ENCODE measurements around the gene PPM1E.

DNA sequence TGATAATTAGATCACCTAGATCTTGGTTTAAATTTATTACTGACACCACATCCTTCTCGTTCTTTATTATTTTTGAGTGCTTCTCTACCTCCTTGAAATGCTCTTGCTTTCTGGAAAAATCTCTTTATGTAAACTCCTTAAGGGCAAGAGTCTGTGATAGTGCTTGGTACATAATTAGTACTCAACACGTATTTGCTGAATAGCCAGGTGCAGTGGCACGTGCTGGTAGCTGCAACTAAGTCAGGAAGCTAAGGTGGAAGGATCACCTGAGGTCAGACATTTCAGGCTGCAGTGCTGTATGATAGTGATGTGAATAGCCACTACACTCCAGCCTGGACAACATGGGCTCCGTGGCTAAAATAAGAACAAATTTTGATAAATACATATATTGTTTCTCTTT is 63.0 kb downstream of the PPM1E start:
- TF ChIP-seq POLR2A (IDR thresholded peaks at IDR 0.05) (no peak), EP300 (IDR thresholded peaks at IDR 0.05; ENCODE audit: low read depth) (no peak), POLR2AphosphoS5 (IDR thresholded peaks at IDR 0.05) (no peak)
- TF ChIP-seq, protein P1, sequence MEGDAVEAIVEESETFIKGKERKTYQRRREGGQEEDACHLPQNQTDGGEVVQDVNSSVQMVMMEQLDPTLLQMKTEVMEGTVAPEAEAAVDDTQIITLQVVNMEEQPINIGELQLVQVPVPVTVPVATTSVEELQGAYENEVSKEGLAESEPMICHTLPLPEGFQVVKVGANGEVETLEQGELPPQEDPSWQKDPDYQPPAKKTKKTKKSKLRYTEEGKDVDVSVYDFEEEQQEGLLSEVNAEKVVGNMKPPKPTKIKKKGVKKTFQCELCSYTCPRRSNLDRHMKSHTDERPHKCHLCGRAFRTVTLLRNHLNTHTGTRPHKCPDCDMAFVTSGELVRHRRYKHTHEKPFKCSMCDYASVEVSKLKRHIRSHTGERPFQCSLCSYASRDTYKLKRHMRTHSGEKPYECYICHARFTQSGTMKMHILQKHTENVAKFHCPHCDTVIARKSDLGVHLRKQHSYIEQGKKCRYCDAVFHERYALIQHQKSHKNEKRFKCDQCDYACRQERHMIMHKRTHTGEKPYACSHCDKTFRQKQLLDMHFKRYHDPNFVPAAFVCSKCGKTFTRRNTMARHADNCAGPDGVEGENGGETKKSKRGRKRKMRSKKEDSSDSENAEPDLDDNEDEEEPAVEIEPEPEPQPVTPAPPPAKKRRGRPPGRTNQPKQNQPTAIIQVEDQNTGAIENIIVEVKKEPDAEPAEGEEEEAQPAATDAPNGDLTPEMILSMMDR (IDR thresholded peaks at IDR 0.05): no peak

Measured in transverse colon (tissue), 4 donors.